Measurements from ENCODE around the gene EVA1A. TPM values are rescaled to one million over a fixed set of nuclear protein-coding genes. Genes with fewer than 3 reads are reported as not detected.

The EVA1A gene, protein sequence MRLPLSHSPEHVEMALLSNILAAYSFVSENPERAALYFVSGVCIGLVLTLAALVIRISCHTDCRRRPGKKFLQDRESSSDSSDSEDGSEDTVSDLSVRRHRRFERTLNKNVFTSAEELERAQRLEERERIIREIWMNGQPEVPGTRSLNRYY
- total RNA-seq, result 36.5 and 51.3 TPM in 2 replicates

DNA sequence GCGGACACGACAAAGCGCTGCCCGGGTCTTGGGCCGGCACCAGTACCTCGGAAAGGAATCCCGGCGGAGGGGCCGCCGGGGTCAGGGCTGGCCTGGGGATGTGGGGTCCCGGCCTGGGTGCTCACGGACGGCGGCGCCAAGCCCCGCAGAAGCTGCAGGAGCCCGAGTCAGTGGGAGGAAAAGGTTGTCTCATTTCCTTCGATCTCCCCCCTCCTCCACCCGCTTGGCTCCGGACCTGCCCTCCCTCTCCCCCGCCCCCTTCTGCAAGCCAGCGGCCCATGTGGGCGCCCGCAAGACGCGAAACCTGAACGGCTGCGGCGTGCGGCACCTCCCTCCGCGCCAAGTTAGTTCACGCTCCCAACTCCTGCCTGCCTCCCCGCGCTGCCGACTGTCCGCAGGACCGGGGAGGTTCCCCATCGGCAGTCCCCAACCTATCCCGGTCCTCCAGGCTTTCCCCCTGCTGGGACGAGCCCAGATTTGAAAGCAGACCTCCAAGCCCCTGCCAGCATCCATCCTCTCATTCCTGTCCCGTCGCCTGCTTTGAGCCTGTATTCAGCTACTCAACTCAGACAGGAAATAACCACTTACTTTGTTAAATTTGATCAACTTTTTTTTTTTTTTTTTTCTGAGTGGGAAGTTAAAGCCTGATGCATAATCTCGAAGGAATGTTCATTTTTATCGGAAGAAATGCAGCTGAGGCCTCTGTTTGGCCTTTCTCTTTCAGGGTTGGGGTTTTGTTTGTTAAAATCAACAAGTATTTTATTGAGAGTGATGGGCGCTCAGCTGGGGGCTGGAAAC, at the start of gene EVA1A:
Gene EVA1A (minus strand): TSS at position 172 of the 798 bp plus-strand sequence. CDS start 42,799 bp downstream, outside the sequence.

Small RNA genes lying within 50 kb of the gene (small RNA-seq; reads per million reads assigned to genes)
- not detected for gene RF01233 (ENCODE audit: low replicate concordance)

Other genes with a start within 250 kb of the EVA1A start
- 33.3 and 41.4 TPM in 2 replicates for gene MRPL19, start 85.8 kb upstream of the EVA1A start, total RNA-seq
- gene GCFC2, start 150.0 kb upstream of the EVA1A start, total RNA-seq, result 9.8 and 14.9 TPM in 2 replicates

Measured in placental pericyte (primary cell).